HFF-Myc (cell line): ENCODE measurements around the gene MND1.

Experiments used
- DNase-seq: peaks from one replicate; pipeline ENCODE4 v3.0.0-alpha.2; 2011; ENCODE audit warnings: low read depth; ENCODE audit errors: extremely low read depth
- H3K4me3 ChIP-seq: replicated peaks from 2 replicates; pipeline ENCODE4 v1.5.1; 2011; ENCODE audit warnings: low read depth, mild to moderate bottlenecking, control low read depth, low read length
- CTCF ChIP-seq: IDR thresholded peaks from 2 replicates; pipeline ENCODE4 v1.5.1; 2012; ENCODE audit warnings: mild to moderate bottlenecking, low read depth, low read length, control low read depth; ENCODE audit errors: missing control alignments

MND1 gene

GRCh38 chr4:153398713-153399112 lies 54.2 kb downstream of the MND1 start:
- DNase-seq: no peak
- TF ChIP-seq CTCF: no peak
- no peak overlapping the region for H3K4me3 ChIP-seq

GRCh38 chr4:153399358-153399757 lies 54.9 kb downstream of the MND1 start:
- no peak overlapping the region for H3K4me3 ChIP-seq
- no peak for DNase-seq
- TF ChIP-seq CTCF: no peak

- no peak overlapping the region for H3K4me3 ChIP-seq
- TF ChIP-seq CTCF: no peak
- no peak for DNase-seq
Observed at GRCh38 chr4:153401501-153401900, 57.0 kb downstream of the MND1 start.

- TF ChIP-seq CTCF: no peak
- H3K4me3 ChIP-seq: no peak overlapping the region
- DNase-seq: no peak
Observed at GRCh38 chr4:153402366-153402765, 57.9 kb downstream of the MND1 start.

- no peak for TF ChIP-seq CTCF
- H3K4me3 ChIP-seq: no peak overlapping the region
- DNase-seq: no peak
Observed at GRCh38 chr4:153403726-153404125, 59.2 kb downstream of the MND1 start.

- H3K4me3 ChIP-seq: no peak overlapping the region
- TF ChIP-seq CTCF: no peak
- DNase-seq: no peak
Observed at GRCh38 chr4:153407906-153408305, 63.4 kb downstream of the MND1 start.

GRCh38 chr4:153408932-153409331 lies 64.4 kb downstream of the MND1 start:
- no peak overlapping the region for H3K4me3 ChIP-seq
- DNase-seq: no peak
- no peak for TF ChIP-seq CTCF
